GM23338 (cell line): ENCODE measurements around the gene IGLL5. TPM values are rescaled to one million over a fixed set of nuclear protein-coding genes. Genes with fewer than 3 reads are reported as not detected.

Source experiments
- ATAC-seq: fragments of 200-7000 bp; cut with Tn5 transposase; 3 replicates; pipeline ENCODE4 v1.9.1; 2020
- DNase-seq: peaks from one replicate; pipeline ENCODE4 v3.0.0-alpha.2; 2015; ENCODE audit warnings: low spot score
- H2AFZ ChIP-seq: fragments of 200-600 bp; sonication (generic); 2 replicates; pipeline ENCODE4 v1.8.0; 2016; ENCODE audit warnings: antibody characterized with exemption, mild to moderate bottlenecking, moderate library complexity
- H3F3A ChIP-seq: fragments of 200-600 bp; sonication (generic); replicated peaks from 2 replicates; pipeline ENCODE4 v1.8.0; 2017; ENCODE audit warnings: antibody characterized with exemption, mixed run types, low read depth
- H3K27ac ChIP-seq: fragments of 200-600 bp; sonication (generic); 2 replicates; pipeline ENCODE4 v1.6.1; 2016; ENCODE audit warnings: low read depth
- H3K27me3 ChIP-seq: fragments of 200-600 bp; sonication (generic); 2 replicates; pipeline ENCODE4 v1.8.0; 2016; ENCODE audit warnings: mild to moderate bottlenecking, mixed run types, moderate library complexity; ENCODE audit not compliant: insufficient read depth
- H3K36me3 ChIP-seq: fragments of 200-600 bp; sonication (generic); 2 replicates; pipeline ENCODE4 v1.8.0; 2016; ENCODE audit warnings: mild to moderate bottlenecking; ENCODE audit not compliant: insufficient read depth
- H3K4me1 ChIP-seq: fragments of 200-600 bp; sonication (generic); 2 replicates; pipeline ENCODE4 v1.8.0; 2016; ENCODE audit warnings: mild to moderate bottlenecking, moderate library complexity; ENCODE audit not compliant: insufficient read depth
- H3K4me2 ChIP-seq: fragments of 200-600 bp; sonication (generic); 2 replicates; pipeline ENCODE4 v1.7.1; 2017; ENCODE audit warnings: mixed run types
- H3K4me3 ChIP-seq: fragments of 200-600 bp; sonication (generic); 2 replicates; pipeline ENCODE4 v1.6.1; 2016; ENCODE audit warnings: mixed run types
- H3K79me2 ChIP-seq: fragments of 200-600 bp; sonication (generic); replicated peaks from 2 replicates; pipeline ENCODE4 v1.8.0; 2017; ENCODE audit warnings: mild to moderate bottlenecking; ENCODE audit not compliant: insufficient read depth
- H3K9me2 ChIP-seq: fragments of 200-600 bp; sonication (generic); 2 replicates; pipeline ENCODE4 v1.8.0; 2017; ENCODE audit not compliant: insufficient read depth
- H4K20me1 ChIP-seq: fragments of 200-600 bp; sonication (generic); replicated peaks from 2 replicates; pipeline ENCODE4 v1.8.0; 2017; ENCODE audit warnings: mild to moderate bottlenecking; ENCODE audit not compliant: insufficient read depth
- H3K27ac Mint-ChIP-seq: 2 replicates; pipeline ENCODE4 v1.8.0; 2020; ENCODE audit warnings: inconsistent platforms, mild to moderate bottlenecking, moderate library complexity, mixed read lengths
- H3K27me3 Mint-ChIP-seq: 3 replicates; pipeline ENCODE4 v1.8.0; 2022; ENCODE audit warnings: low read depth, mild to moderate bottlenecking, moderate library complexity, mixed read lengths, inconsistent platforms; ENCODE audit not compliant: insufficient read depth, poor library complexity
- H3K36me3 Mint-ChIP-seq: 3 replicates; pipeline ENCODE4 v1.8.0; 2021; ENCODE audit warnings: low read depth, mild to moderate bottlenecking, inconsistent platforms, moderate library complexity, mixed read lengths
- H3K4me1 Mint-ChIP-seq: 3 replicates; pipeline ENCODE4 v1.8.0; 2020; ENCODE audit warnings: mild to moderate bottlenecking, inconsistent platforms, mixed read lengths
- H3K4me3 Mint-ChIP-seq: 3 replicates; pipeline ENCODE4 v1.8.0; 2021; ENCODE audit warnings: moderate library complexity, mild to moderate bottlenecking, inconsistent platforms, mixed read lengths
- H3K9me3 Mint-ChIP-seq: 3 replicates; pipeline ENCODE4 v1.8.0; 2020; ENCODE audit warnings: moderate library complexity, mild to moderate bottlenecking, inconsistent platforms, mixed read lengths
- POLR2AphosphoS5 ChIP-seq: IDR thresholded peaks from 2 replicates; pipeline ENCODE4 v1.6.1; 2016; ENCODE audit warnings: antibody characterized with exemption, low read depth
- polyA plus RNA-seq: library from polyadenylated mRNA; unstranded; fragments of >200 nt; fragmentation: Nextera tagmentation; extraction: Ambion mirVana; gene quantifications from 2 replicates; pipeline ENCODE4 v1.2.1, GENCODE V29; 2016
- total RNA-seq: library from RNA; depleted of rRNA; stranded (reverse); fragments of >200 nt; shearing (Covaris generic); gene quantifications from 2 replicates; pipeline ENCODE4 v1.2.3, GENCODE V29; 2014
- TF ChIP-seq, protein P1 (sequence below): fragments of 250-450 bp; sonication (Bioruptor Pico); IDR thresholded peaks from 2 replicates; pipeline ENCODE4 v1.5.0; 2020; ENCODE audit warnings: mild to moderate bottlenecking, moderate library complexity
- TF ChIP-seq, protein P2 (sequence below): IDR thresholded peaks from one replicate; pipeline ENCODE4 v1.6.1; 2018; ENCODE audit warnings: antibody characterized with exemption; ENCODE audit not compliant: unreplicated experiment

The IGLL5 gene
- total and polyA plus RNA-seq, 2 experiments from 2014 or later = not detected

DNA sequence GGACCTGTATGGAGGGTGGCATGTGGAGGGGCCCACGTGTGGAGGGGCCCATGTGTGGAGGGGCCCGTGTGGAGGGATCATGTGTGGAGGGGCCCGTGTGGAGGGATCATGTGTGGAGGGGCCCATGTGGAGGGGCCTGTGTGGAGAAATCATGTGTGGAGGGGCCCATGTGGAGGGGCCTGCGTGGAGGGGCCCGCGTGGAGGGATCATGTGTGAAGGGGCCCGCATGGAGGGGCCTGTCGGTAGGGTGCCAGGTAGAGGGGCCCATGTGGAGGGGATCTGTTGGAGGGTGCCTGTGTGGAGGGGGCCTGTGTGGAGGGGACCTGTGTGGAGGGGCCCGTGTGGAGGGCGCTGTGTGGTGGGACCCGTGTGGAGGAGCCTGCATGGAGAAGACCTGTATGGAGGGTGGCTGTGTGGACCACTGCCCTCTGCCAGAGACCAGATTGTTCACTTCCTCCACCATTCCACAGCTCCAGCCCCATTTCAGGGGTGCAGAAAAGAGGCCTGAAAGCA, 47.0 kb downstream of the IGLL5 start (continued):
- TF ChIP-seq, protein P1, sequence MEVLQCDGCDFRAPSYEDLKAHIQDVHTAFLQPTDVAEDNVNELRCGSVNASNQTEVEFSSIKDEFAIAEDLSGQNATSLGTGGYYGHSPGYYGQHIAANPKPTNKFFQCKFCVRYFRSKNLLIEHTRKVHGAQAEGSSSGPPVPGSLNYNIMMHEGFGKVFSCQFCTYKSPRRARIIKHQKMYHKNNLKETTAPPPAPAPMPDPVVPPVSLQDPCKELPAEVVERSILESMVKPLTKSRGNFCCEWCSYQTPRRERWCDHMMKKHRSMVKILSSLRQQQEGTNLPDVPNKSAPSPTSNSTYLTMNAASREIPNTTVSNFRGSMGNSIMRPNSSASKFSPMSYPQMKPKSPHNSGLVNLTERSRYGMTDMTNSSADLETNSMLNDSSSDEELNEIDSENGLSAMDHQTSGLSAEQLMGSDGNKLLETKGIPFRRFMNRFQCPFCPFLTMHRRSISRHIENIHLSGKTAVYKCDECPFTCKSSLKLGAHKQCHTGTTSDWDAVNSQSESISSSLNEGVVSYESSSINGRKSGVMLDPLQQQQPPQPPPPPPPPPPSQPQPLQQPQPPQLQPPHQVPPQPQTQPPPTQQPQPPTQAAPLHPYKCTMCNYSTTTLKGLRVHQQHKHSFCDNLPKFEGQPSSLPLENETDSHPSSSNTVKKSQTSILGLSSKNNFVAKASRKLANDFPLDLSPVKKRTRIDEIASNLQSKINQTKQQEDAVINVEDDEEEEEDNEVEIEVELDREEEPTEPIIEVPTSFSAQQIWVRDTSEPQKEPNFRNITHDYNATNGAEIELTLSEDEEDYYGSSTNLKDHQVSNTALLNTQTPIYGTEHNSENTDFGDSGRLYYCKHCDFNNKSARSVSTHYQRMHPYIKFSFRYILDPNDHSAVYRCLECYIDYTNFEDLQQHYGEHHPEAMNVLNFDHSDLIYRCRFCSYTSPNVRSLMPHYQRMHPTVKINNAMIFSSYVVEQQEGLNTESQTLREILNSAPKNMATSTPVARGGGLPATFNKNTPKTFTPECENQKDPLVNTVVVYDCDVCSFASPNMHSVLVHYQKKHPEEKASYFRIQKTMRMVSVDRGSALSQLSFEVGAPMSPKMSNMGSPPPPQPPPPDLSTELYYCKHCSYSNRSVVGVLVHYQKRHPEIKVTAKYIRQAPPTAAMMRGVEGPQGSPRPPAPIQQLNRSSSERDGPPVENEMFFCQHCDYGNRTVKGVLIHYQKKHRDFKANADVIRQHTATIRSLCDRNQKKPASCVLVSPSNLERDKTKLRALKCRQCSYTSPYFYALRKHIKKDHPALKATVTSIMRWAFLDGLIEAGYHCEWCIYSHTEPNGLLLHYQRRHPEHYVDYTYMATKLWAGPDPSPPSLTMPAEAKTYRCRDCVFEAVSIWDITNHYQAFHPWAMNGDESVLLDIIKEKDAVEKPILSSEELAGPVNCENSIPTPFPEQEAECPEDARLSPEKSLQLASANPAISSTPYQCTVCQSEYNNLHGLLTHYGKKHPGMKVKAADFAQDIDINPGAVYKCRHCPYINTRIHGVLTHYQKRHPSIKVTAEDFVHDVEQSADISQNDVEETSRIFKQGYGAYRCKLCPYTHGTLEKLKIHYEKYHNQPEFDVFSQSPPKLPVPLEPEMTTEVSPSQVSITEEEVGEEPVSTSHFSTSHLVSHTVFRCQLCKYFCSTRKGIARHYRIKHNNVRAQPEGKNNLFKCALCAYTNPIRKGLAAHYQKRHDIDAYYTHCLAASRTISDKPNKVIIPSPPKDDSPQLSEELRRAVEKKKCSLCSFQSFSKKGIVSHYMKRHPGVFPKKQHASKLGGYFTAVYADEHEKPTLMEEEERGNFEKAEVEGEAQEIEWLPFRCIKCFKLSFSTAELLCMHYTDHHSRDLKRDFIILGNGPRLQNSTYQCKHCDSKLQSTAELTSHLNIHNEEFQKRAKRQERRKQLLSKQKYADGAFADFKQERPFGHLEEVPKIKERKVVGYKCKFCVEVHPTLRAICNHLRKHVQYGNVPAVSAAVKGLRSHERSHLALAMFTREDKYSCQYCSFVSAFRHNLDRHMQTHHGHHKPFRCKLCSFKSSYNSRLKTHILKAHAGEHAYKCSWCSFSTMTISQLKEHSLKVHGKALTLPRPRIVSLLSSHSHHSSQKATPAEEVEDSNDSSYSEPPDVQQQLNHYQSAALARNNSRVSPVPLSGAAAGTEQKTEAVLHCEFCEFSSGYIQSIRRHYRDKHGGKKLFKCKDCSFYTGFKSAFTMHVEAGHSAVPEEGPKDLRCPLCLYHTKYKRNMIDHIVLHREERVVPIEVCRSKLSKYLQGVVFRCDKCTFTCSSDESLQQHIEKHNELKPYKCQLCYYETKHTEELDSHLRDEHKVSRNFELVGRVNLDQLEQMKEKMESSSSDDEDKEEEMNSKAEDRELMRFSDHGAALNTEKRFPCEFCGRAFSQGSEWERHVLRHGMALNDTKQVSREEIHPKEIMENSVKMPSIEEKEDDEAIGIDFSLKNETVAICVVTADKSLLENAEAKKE (CRISPR knock-in tag) = no peak

DNA sequence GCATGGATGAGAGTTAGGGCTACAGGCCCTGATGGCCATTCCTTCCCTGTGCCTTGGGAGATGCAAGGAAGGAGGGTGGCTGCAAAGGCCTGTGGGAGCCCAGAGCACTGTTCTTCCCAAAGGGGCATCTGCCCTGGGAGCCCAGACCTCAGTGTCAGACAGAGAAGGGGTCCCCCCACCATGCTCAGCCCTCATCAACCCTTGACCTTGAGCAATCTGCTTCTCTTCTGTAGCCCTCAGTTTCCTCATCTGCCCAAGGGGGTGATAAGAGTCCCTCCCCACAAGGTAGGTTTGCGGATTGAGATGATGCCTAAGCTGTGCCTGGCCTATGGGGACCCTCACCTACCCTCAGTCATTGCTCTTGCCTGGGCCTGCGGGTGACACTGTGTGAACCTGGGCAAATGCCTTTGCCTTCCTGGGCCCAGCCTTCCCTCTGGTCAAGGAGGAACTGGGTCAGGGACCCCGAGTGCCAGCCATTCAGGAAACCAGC, 47.5 kb downstream of the IGLL5 start:
- H4K20me1 ChIP-seq = no peaks in the 10 kb centered on the region
- H3K36me3 ChIP-seq = no peaks in the 10 kb centered on the region
- no peaks in the 10 kb centered on the region for H3K4me1 ChIP-seq
- no peak overlapping the region for H3K4me3 ChIP-seq
- no peaks in the 10 kb centered on the region for H3F3A ChIP-seq
- Mint-ChIP-seq H3K27me3 (peaks cover 33% of the 10 kb centered on the region), H3K36me3 (no peaks in the 10 kb centered on the region), H3K4me3 (no peak overlapping the region), H3K9me3 (no peaks in the 10 kb centered on the region), H3K4me1 (peaks cover 5% of the 10 kb centered on the region; the same call in 2 of the 3 replicates), H3K27ac (no peak overlapping the region)
- no peak overlapping the region for H3K27ac ChIP-seq
- H3K79me2 ChIP-seq = no peaks in the 10 kb centered on the region
- H3K27me3 ChIP-seq = peaks cover 49% of the 10 kb centered on the region
- H2AFZ ChIP-seq = no peak overlapping the region
- no peaks in the 10 kb centered on the region for H3K9me2 ChIP-seq
- ATAC-seq (no peak), DNase-seq (no peak)
- no peak overlapping the region for H3K4me2 ChIP-seq
- no peak for TF ChIP-seq POLR2AphosphoS5
- TF ChIP-seq, protein P2, sequence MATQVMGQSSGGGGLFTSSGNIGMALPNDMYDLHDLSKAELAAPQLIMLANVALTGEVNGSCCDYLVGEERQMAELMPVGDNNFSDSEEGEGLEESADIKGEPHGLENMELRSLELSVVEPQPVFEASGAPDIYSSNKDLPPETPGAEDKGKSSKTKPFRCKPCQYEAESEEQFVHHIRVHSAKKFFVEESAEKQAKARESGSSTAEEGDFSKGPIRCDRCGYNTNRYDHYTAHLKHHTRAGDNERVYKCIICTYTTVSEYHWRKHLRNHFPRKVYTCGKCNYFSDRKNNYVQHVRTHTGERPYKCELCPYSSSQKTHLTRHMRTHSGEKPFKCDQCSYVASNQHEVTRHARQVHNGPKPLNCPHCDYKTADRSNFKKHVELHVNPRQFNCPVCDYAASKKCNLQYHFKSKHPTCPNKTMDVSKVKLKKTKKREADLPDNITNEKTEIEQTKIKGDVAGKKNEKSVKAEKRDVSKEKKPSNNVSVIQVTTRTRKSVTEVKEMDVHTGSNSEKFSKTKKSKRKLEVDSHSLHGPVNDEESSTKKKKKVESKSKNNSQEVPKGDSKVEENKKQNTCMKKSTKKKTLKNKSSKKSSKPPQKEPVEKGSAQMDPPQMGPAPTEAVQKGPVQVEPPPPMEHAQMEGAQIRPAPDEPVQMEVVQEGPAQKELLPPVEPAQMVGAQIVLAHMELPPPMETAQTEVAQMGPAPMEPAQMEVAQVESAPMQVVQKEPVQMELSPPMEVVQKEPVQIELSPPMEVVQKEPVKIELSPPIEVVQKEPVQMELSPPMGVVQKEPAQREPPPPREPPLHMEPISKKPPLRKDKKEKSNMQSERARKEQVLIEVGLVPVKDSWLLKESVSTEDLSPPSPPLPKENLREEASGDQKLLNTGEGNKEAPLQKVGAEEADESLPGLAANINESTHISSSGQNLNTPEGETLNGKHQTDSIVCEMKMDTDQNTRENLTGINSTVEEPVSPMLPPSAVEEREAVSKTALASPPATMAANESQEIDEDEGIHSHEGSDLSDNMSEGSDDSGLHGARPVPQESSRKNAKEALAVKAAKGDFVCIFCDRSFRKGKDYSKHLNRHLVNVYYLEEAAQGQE = no peak
- TF ChIP-seq, protein P1 (CRISPR knock-in tag) = no peak
